ENCODE data around the gene CRELD2. TPM values are rescaled to one million over a fixed set of nuclear protein-coding genes. Genes with fewer than 3 reads are reported as not detected.

The CRELD2 gene
- polyA plus RNA-seq, 1 donor (not counting 4 experiments of a cell fraction or from before 2014, with no cell fraction given), result 33.5 TPM

GRCh38 chr22:49883294-49883640 is 35.2 kb upstream of the CRELD2 start:
- H3K79me2 ChIP-seq (ENCODE audit: control insufficient read depth, insufficient read depth, low read length), result peaks cover 68% of the 10 kb centered on the region

DNA sequence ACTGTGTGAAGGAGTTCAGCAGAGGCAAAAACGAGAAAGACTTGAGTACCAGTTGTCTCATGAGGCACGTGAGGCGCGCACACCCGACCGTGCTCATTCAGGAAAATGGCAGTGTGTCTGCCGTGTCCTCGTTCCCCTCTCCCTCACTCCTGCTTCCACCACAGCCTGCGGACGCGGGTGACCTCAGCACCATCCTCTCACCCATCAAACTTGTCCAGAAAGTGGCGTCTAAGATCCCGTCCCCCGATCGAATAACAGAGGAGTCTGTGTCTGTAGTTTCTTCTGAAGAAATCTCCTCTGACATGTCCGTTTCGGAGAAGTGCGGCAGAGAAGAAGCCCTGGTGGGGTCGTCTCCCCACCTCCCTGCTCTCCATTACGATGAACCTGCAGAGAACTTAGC is 34.4 kb upstream of the CRELD2 start:
- no peak overlapping the region for H3K27ac ChIP-seq (ENCODE audit: control insufficient read depth, insufficient read depth, low read length)
- dilution Hi-C loops (cut with MboI; ENCODE audit: extremely low pct_ligation_motif_present, low sequenced_read_pairs), result no loop called here
- H2AFZ ChIP-seq (ENCODE audit: control insufficient read depth, low read length), result no peak overlapping the region
- no peaks in the 10 kb centered on the region for H3K27me3 ChIP-seq (ENCODE audit: control insufficient read depth, extremely low read depth, insufficient read depth, low read length)
- TF ChIP-seq, protein P1, sequence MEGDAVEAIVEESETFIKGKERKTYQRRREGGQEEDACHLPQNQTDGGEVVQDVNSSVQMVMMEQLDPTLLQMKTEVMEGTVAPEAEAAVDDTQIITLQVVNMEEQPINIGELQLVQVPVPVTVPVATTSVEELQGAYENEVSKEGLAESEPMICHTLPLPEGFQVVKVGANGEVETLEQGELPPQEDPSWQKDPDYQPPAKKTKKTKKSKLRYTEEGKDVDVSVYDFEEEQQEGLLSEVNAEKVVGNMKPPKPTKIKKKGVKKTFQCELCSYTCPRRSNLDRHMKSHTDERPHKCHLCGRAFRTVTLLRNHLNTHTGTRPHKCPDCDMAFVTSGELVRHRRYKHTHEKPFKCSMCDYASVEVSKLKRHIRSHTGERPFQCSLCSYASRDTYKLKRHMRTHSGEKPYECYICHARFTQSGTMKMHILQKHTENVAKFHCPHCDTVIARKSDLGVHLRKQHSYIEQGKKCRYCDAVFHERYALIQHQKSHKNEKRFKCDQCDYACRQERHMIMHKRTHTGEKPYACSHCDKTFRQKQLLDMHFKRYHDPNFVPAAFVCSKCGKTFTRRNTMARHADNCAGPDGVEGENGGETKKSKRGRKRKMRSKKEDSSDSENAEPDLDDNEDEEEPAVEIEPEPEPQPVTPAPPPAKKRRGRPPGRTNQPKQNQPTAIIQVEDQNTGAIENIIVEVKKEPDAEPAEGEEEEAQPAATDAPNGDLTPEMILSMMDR (optimal IDR thresholded peaks at IDR 0.05 in 1 of 3, IDR thresholded peaks at IDR 0.05 in 1 of 3, conservative IDR thresholded peaks at IDR 0.05 in 1 of 3; ENCODE audit: extremely low read depth in 1 of 3, insufficient read depth in 2 of 3, low read length in 3 of 3), result no peak
- TF ChIP-seq EZH2 (IDR thresholded peaks at IDR 0.05; ENCODE audit: low read length), result no peak
- peaks cover 15 to 21% of the 10 kb centered on the region in 2 experiments for H3K36me3 ChIP-seq (ENCODE audit: control insufficient read depth in 2 of 2, extremely low read depth in 1 of 2, insufficient read depth in 2 of 2, low read length in 2 of 2)
- no peaks in the 10 kb centered on the region for H3K9me3 ChIP-seq (ENCODE audit: control insufficient read depth, low read depth, low read length)
- H3K9ac ChIP-seq (ENCODE audit: control insufficient read depth, extremely low read depth, insufficient read depth, low read length), result no peak overlapping the region
- peaks cover 6% of the 10 kb centered on the region for H4K20me1 ChIP-seq (ENCODE audit: control insufficient read depth, extremely low read depth, insufficient read depth, low read length)
- H3K79me2 ChIP-seq (ENCODE audit: control insufficient read depth, insufficient read depth, low read length), result peaks cover 62% of the 10 kb centered on the region
- H3K4me1 ChIP-seq (ENCODE audit: control insufficient read depth, extremely low read depth, insufficient read depth, low read length), result no peaks in the 10 kb centered on the region
- H3K4me3 ChIP-seq (ENCODE audit: control insufficient read depth in 2 of 3, extremely low read depth in 1 of 3, insufficient read depth in 2 of 3, low read depth in 1 of 3, low read length in 3 of 3), result no peak overlapping the region
- H3K4me2 ChIP-seq (ENCODE audit: control insufficient read depth, extremely low read depth, insufficient read depth, low read depth, low read length), result no peak overlapping the region
- no peak for FAIRE-seq
- no peaks in the 10 kb centered on the region for H3K9me1 ChIP-seq (ENCODE audit: control insufficient read depth, extremely low read depth, insufficient read depth, low read length)
- DNase-seq (ENCODE audit: low read depth, low spot score), result no peak

More at GRCh38 chr22:49883294-49883640, 35.2 kb upstream of the CRELD2 start:
- Histone ChIP-seq H3K27ac (ENCODE audit: control insufficient read depth, insufficient read depth, low read length) (no peak overlapping the region), H2AFZ (ENCODE audit: control insufficient read depth, low read length) (no peak overlapping the region), H4K20me1 (ENCODE audit: control insufficient read depth, extremely low read depth, insufficient read depth, low read length) (peaks cover 6% of the 10 kb centered on the region), H3K4me1 (ENCODE audit: control insufficient read depth, extremely low read depth, insufficient read depth, low read length) (no peaks in the 10 kb centered on the region), H3K9me3 (ENCODE audit: control insufficient read depth, low read depth, low read length) (no peaks in the 10 kb centered on the region), H3K4me3 (ENCODE audit: control insufficient read depth in 2 of 3, extremely low read depth in 1 of 3, insufficient read depth in 2 of 3, low read depth in 1 of 3, low read length in 3 of 3) (no peak overlapping the region), H3K9me1 (ENCODE audit: control insufficient read depth, extremely low read depth, insufficient read depth, low read length) (no peaks in the 10 kb centered on the region), H3K4me2 (ENCODE audit: control insufficient read depth, extremely low read depth, insufficient read depth, low read depth, low read length) (no peak overlapping the region), H3K9ac (ENCODE audit: control insufficient read depth, extremely low read depth, insufficient read depth, low read length) (no peak overlapping the region), H3K27me3 (ENCODE audit: control insufficient read depth, extremely low read depth, insufficient read depth, low read length) (no peaks in the 10 kb centered on the region), H3K36me3 (ENCODE audit: control insufficient read depth in 2 of 2, extremely low read depth in 1 of 2, insufficient read depth in 2 of 2, low read length in 2 of 2) (peaks cover 9 to 21% of the 10 kb centered on the region in 2 experiments)
- dilution Hi-C loops (cut with MboI; ENCODE audit: extremely low pct_ligation_motif_present, low sequenced_read_pairs), result no loop called here
- no peak for DNase-seq (ENCODE audit: low read depth, low spot score)
- TF ChIP-seq, protein P1 (optimal IDR thresholded peaks at IDR 0.05 in 1 of 3, IDR thresholded peaks at IDR 0.05 in 1 of 3, conservative IDR thresholded peaks at IDR 0.05 in 1 of 3; ENCODE audit: extremely low read depth in 1 of 3, insufficient read depth in 2 of 3, low read length in 3 of 3), result no peak
- TF ChIP-seq EZH2 (IDR thresholded peaks at IDR 0.05; ENCODE audit: low read length), result no peak
- FAIRE-seq, result no peak
